ENCODE results near the gene PIGBOS1. TPM values are rescaled to one million over a fixed set of nuclear protein-coding genes. Genes with fewer than 3 reads are reported as not detected.
"Not testable (repeated sequence)": the region's sequence is repeated elsewhere in the genome, so short reads cannot be mapped to it uniquely, and the experiment has no call there.

The PIGBOS1 gene
- total RNA-seq, 1 experiment from 2014 or later: 13.3 TPM

DNA sequence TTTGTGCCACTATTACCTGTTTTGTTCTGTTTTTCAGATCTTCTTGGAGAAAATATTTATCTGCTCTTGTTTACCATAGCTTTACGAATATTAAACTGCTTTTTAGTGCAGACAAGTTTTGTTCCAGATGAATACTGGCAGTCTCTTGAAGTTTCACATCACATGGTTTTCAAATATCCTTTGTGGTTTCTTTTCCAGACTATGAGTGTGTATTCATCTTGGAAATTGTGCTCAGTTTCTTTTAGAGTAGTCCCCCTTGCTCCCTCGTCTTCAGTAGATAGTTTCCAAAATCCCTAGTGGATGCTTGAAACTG is 1.3 kb upstream of the PIGBOS1 start:
- TF ChIP-seq EZH2 (IDR thresholded peaks at IDR 0.05; ENCODE audit: borderline replicate concordance, low read depth, low read length, poor library complexity, severe bottlenecking): no peak
- TF ChIP-seq, protein P1, sequence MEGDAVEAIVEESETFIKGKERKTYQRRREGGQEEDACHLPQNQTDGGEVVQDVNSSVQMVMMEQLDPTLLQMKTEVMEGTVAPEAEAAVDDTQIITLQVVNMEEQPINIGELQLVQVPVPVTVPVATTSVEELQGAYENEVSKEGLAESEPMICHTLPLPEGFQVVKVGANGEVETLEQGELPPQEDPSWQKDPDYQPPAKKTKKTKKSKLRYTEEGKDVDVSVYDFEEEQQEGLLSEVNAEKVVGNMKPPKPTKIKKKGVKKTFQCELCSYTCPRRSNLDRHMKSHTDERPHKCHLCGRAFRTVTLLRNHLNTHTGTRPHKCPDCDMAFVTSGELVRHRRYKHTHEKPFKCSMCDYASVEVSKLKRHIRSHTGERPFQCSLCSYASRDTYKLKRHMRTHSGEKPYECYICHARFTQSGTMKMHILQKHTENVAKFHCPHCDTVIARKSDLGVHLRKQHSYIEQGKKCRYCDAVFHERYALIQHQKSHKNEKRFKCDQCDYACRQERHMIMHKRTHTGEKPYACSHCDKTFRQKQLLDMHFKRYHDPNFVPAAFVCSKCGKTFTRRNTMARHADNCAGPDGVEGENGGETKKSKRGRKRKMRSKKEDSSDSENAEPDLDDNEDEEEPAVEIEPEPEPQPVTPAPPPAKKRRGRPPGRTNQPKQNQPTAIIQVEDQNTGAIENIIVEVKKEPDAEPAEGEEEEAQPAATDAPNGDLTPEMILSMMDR (conservative IDR thresholded peaks at IDR 0.05; ENCODE audit: low read depth, low read length): no peak
- intact Hi-C loops (cut with micrococcal nuclease; ENCODE audit: unreplicated experiment): no loop called here
- Histone ChIP-seq H3K27ac (ENCODE audit: low read depth, low read length, poor library complexity, severe bottlenecking) (no peak overlapping the region), H3K36me3 (ENCODE audit: insufficient read depth, low read length, poor library complexity, severe bottlenecking) (no peaks in the 10 kb centered on the region), H3K9me3 (ENCODE audit: low read depth, low read length, poor library complexity, severe bottlenecking) (no peaks in the 10 kb centered on the region), H3K4me3 (ENCODE audit: low read depth, low read length, poor library complexity, severe bottlenecking) (peak overlapping the region; percentile 84), H3K27me3 (replicated peaks; ENCODE audit: insufficient read depth, low read depth, low read length, poor library complexity) (no peaks in the 10 kb centered on the region), H3K4me1 (ENCODE audit: insufficient read depth, low read length, poor library complexity, severe bottlenecking) (peaks cover 12% of the 10 kb centered on the region)
- BruUV-seq (replicated peaks): no TSS peak
- CTCF ChIA-PET: no interaction called here
- no peak for DNase-seq (ENCODE audit: low spot score)
- POLR2A ChIA-PET (ENCODE audit: low non-redundant PET): no interaction called here

DNA sequence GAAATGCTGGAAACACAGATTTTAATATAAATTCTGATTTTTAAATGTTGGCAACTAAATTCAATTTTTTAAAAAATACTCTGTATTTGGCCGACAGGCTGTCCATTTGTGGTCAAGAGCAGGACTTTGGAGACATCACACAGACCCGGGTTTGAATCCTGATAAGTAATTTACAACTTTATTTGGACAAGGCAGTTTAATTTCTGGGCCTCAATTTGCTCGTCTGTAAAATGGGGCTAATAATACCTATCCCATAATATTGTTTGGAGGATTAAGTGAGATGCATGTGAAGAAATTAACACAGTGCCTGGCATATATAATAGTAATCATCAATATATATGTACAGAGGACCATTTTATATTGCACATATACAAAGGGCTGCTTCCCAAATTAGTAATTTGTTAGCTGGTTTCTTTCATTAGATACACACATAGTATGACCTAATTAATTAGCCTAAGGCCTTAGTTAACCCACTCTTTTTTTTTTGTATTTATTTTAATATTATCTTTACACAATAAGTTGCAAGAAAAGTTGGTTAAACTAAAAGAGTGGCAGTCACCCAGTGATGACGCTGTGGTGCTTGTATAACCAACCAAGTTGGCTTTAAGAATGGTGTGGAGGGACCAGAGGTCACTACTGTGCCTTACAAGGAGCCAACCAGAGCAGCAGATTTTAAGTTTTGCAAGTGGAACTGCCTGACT is 764 bp upstream of the PIGBOS1 start:
- intact Hi-C loops (cut with micrococcal nuclease; ENCODE audit: unreplicated experiment): no loop called here
- POLR2A ChIA-PET (ENCODE audit: low non-redundant PET): no interaction called here
- TF ChIP-seq, protein P1 (conservative IDR thresholded peaks at IDR 0.05; ENCODE audit: low read depth, low read length): no peak
- no peak for TF ChIP-seq EZH2 (IDR thresholded peaks at IDR 0.05; ENCODE audit: borderline replicate concordance, low read depth, low read length, poor library complexity, severe bottlenecking)
- peak overlapping the region; percentile 84 for H3K4me3 ChIP-seq (ENCODE audit: low read depth, low read length, poor library complexity, severe bottlenecking)
- no peaks in the 10 kb centered on the region for H3K36me3 ChIP-seq (ENCODE audit: insufficient read depth, low read length, poor library complexity, severe bottlenecking)
- DNase-seq (ENCODE audit: low spot score): no peak
- peaks cover 12% of the 10 kb centered on the region for H3K4me1 ChIP-seq (ENCODE audit: insufficient read depth, low read length, poor library complexity, severe bottlenecking)
- BruUV-seq (replicated peaks): TSS peak; percentile 78
- no peaks in the 10 kb centered on the region for H3K27me3 ChIP-seq (replicated peaks; ENCODE audit: insufficient read depth, low read depth, low read length, poor library complexity)
- H3K9me3 ChIP-seq (ENCODE audit: low read depth, low read length, poor library complexity, severe bottlenecking): no peaks in the 10 kb centered on the region
- CTCF ChIA-PET: interaction anchor here (1.0 kb wide), 1 partner anchor 89 kb away, joined by 4 read pairs; the partner anchor contains the start of genes CCPG1 and PIERCE2
- H3K27ac ChIP-seq (ENCODE audit: low read depth, low read length, poor library complexity, severe bottlenecking): peak overlapping the region; percentile 95

DNA sequence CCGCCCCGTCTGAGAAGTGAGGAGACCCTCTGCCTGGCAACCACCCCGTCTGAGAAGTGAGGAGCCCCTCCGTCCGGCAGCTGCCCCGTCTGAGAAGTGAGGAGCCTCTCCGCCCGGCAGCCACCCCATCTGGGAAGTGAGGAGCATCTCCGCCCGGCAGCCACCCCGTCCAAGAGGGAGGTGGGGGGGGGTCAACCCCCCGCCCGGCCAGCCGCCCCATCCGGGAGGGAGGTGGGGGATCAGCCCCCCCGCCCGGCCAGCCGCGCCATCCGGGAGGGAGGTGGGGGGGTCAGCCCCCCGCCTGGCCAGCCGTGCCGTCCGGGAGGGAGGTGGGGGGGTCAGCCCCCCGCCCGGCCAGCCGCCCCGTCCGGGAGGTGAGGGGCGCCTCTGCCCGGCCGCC is 16.1 kb downstream of the PIGBOS1 start:
- H3K27me3 ChIP-seq (replicated peaks; ENCODE audit: insufficient read depth, low read depth, low read length, poor library complexity); DNase-seq (ENCODE audit: low spot score); CTCF ChIA-PET; H3K9me3 ChIP-seq (ENCODE audit: low read depth, low read length, poor library complexity, severe bottlenecking); BruUV-seq (replicated peaks); H3K4me1 ChIP-seq (ENCODE audit: insufficient read depth, low read length, poor library complexity, severe bottlenecking); H3K36me3 ChIP-seq (ENCODE audit: insufficient read depth, low read length, poor library complexity, severe bottlenecking); H3K4me3 ChIP-seq (ENCODE audit: low read depth, low read length, poor library complexity, severe bottlenecking); POLR2A ChIA-PET (ENCODE audit: low non-redundant PET); intact Hi-C loops (cut with micrococcal nuclease; ENCODE audit: unreplicated experiment); H3K27ac ChIP-seq (ENCODE audit: low read depth, low read length, poor library complexity, severe bottlenecking): not testable (repeated sequence)

DNA sequence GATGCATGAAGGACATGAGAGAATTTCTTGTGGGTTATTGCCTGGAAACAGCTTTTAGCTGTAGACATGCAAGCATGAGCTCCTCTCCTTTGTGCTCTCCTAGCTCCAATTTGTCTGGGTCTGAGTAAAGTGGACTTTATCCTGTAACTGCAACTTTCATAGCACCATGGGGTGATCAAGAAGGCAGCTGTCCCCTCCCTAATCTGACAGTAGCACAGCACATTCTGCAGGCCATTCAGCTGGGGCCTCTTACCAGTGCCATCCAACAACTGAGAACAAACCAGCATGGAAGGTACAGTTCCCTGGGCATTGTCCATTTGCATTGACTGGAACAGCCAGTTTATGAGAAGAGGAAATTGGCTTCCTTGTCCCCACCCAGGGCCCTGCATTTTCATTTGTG is 21.6 kb downstream of the PIGBOS1 start:
- ChIA-PET CTCF (no interaction called here), POLR2A (ENCODE audit: low non-redundant PET) (no interaction called here)
- H3K27ac ChIP-seq (ENCODE audit: low read depth, low read length, poor library complexity, severe bottlenecking): no peak overlapping the region
- no peak overlapping the region for H3K4me3 ChIP-seq (ENCODE audit: low read depth, low read length, poor library complexity, severe bottlenecking)
- BruUV-seq (replicated peaks): no TSS peak
- no peaks in the 10 kb centered on the region for H3K9me3 ChIP-seq (ENCODE audit: low read depth, low read length, poor library complexity, severe bottlenecking)
- TF ChIP-seq EZH2 (IDR thresholded peaks at IDR 0.05; ENCODE audit: borderline replicate concordance, low read depth, low read length, poor library complexity, severe bottlenecking): no peak
- TF ChIP-seq, protein P1 (conservative IDR thresholded peaks at IDR 0.05; ENCODE audit: low read depth, low read length): no peak
- no peak for DNase-seq (ENCODE audit: low spot score)
- intact Hi-C loops (cut with micrococcal nuclease; ENCODE audit: unreplicated experiment): loop anchor here (10.0 kb wide), 1 partner anchor 137 kb away; no protein-coding TSS in a partner anchor
- no peaks in the 10 kb centered on the region for H3K36me3 ChIP-seq (ENCODE audit: insufficient read depth, low read length, poor library complexity, severe bottlenecking)
- no peaks in the 10 kb centered on the region for H3K27me3 ChIP-seq (replicated peaks; ENCODE audit: insufficient read depth, low read depth, low read length, poor library complexity)
- H3K4me1 ChIP-seq (ENCODE audit: insufficient read depth, low read length, poor library complexity, severe bottlenecking): no peaks in the 10 kb centered on the region
